ENCODE measurements around the gene TMBIM6.
A peak's percentile ranks its signal among the peaks of the same experiment; 100 is the strongest.
"Not testable (repeated sequence)": the region's sequence is repeated elsewhere in the genome, so short reads cannot be mapped to it uniquely, and the experiment has no call there.

TMBIM6 gene

GRCh38 chr12:49777800-49778748 is 36.7 kb downstream of the TMBIM6 start:
- peak; percentile 66 for DNase-seq

GRCh38 chr12:49779581-49779980 is 38.2 kb downstream of the TMBIM6 start:
- no peak for DNase-seq

GRCh38 chr12:49780914-49781313 is 39.6 kb downstream of the TMBIM6 start:
- not testable (repeated sequence) for DNase-seq

GRCh38 chr12:49783917-49784676 is 42.7 kb downstream of the TMBIM6 start:
- no peak for DNase-seq

- DNase-seq = no peak
Observed at GRCh38 chr12:49784756-49785409, 43.5 kb downstream of the TMBIM6 start.

- DNase-seq = no peak
Observed at GRCh38 chr12:49787672-49788071, 46.3 kb downstream of the TMBIM6 start.

GRCh38 chr12:49789992-49790391 is 48.6 kb downstream of the TMBIM6 start:
- no peak for DNase-seq

- DNase-seq = no peak
Observed at GRCh38 chr12:49790741-49791555, 49.6 kb downstream of the TMBIM6 start.

GRCh38 chr12:49791700-49792099 is 50.3 kb downstream of the TMBIM6 start:
- DNase-seq = no peak

- DNase-seq = no peak
Observed at GRCh38 chr12:49792181-49792970, 51.0 kb downstream of the TMBIM6 start.

- no peak for DNase-seq
Observed at GRCh38 chr12:49792976-49793580, 51.7 kb downstream of the TMBIM6 start.

- DNase-seq = no peak
Observed at GRCh38 chr12:49793620-49794019, 52.3 kb downstream of the TMBIM6 start.

GRCh38 chr12:49794021-49794420 is 52.7 kb downstream of the TMBIM6 start:
- no peak for DNase-seq

- DNase-seq = no peak
Observed at GRCh38 chr12:49794811-49795653, 53.7 kb downstream of the TMBIM6 start.

- no peak for DNase-seq
Observed at GRCh38 chr12:49795654-49796105, 54.3 kb downstream of the TMBIM6 start.

GRCh38 chr12:49796155-49796554 is 54.8 kb downstream of the TMBIM6 start:
- DNase-seq = no peak

GRCh38 chr12:49796606-49797448 is 55.5 kb downstream of the TMBIM6 start:
- no peak for DNase-seq

- DNase-seq = no peak
Observed at GRCh38 chr12:49797449-49797776, 56.1 kb downstream of the TMBIM6 start.

- no peak for DNase-seq
Observed at GRCh38 chr12:49798248-49798647, 56.9 kb downstream of the TMBIM6 start.

Measured in activated CD4-positive, alpha-beta T cell treated with anti-CD3 and anti-CD28 coated beads, Interleukin-2, Interleukin-6, amounts not matched to agents 100 ng/mL and 50 ng/mL, durations not matched to agents 16 hours and 8 hours (primary cell).